HG03064 (cell line): ENCODE measurements around the gene EVI5.
"Not testable (repeated sequence)": the region's sequence is repeated elsewhere in the genome, so short reads cannot be mapped to it uniquely, and the experiment has no call there.

Experiments used
- ATAC-seq: cut with Tn5 transposase; IDR thresholded peaks from one replicate; pipeline ENCODE4 v1.9.1; 2021; ENCODE audit warnings: low read depth; ENCODE audit not compliant: unreplicated experiment

The EVI5 gene

GRCh38 chr1:92792340-92792782, 7.5 kb upstream of the EVI5 start:
- no peak for ATAC-seq

DNA sequence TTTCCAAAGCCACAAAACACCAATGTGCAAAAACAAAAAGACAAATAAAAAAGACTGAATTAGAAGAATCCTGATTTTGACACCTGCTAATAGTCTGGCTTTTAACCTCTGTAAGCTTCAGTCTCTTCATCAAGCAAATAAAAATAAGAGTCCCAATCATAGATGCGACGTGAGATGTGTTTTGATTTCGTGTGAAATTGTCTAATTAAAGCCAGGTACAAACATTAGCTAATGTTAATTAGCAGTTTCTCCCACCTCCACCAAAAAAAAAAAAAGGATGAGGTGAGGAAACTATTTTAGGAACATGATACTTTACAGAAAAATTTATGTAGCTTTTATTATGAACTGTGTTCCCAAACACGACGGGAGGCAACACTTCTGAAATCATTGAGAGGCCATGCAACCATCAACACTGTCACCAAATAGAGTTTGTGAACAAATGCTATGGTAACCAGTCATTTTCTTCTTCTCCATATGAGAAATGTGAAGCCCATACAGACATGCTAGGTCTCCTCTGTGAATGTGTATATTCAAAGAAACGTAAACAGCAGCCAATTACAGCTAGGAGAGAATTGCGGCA, 6.7 kb upstream of the EVI5 start:
- ATAC-seq = no peak

- no peak for ATAC-seq
These were observed 6.0 kb upstream of the EVI5 start for GRCh38 chr1:92790867-92791266.

GRCh38 chr1:92790081-92790480, 5.2 kb upstream of the EVI5 start:
- no peak for ATAC-seq

DNA sequence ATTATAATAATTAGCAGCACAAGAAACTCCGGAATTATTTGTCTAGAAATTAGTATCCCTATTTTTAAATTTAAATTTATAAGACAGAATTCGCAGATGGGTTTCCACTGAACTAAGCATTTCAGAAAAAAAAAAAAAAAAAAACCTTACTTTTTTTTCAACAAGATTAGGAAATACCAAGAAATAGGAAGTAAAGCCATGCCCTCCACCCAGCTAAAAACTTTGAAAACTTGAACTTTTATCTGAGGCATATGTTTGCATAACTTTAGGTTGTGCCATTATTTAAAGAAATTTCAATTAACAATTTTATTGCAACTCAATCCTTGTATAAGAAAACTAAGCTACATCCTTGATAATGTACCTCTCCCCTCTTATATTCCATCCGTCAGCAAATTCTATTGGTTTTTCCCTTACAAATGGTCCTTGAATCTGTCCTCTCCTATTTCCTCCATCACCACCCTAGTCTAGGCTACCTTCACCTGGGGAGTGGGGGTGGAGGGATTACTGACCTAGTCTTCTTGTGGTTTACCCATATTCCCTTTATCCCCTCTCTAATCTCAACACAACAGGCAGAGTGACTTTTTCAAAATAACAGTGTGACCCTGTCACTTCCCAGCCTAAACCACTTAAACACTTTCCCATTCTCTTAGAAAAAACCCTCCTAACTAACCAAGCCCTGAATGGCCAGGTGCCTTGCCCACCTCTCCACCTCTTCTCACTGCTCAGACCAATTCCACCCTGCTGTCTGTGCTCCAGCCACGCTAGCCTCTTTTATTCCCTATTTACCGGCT, 1.4 kb upstream of the EVI5 start:
- ATAC-seq = no peak

- peak; percentile 5 for ATAC-seq
These were observed 778 bp downstream of the EVI5 start for GRCh38 chr1:92784021-92784638.

DNA sequence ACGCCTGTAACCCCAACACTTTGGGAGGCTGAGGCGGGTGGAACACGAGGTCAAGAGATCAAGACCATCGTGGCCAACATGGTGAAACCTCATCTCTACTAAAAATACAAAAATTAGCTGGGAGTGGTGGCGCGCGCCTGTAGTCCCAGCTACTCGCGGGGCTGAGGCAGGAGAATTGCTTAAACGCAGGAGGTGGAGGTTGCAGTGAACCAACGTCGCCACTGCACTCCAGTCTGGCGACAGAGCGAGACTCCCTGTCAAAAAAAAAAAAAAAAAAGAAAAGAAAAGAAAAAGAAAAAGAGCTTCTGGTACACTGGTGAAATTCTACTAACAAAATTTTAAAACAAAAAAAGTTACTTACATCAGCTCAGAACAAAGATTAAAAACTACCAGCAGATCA, 1.4 kb downstream of the EVI5 start:
- not testable (repeated sequence) for ATAC-seq

DNA sequence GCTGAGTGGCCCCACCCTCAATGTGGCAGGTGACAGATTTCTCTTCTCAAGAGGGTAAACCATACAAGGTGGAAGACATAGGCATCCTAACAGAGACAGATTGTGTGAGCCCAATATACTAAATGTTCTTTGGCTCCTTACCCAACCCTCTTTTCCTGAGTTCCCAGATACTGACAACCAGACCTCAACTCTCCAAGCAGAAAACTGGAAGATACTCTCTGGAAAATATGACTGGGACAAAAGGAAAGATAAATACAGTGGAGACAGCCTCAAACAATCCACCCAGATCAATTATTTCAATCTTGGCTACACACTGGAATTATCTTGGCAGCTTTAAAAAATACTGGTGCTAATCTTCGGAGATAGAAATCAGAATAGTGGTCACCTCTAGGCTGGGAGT, 6.5 kb downstream of the EVI5 start:
- ATAC-seq = no peak

DNA sequence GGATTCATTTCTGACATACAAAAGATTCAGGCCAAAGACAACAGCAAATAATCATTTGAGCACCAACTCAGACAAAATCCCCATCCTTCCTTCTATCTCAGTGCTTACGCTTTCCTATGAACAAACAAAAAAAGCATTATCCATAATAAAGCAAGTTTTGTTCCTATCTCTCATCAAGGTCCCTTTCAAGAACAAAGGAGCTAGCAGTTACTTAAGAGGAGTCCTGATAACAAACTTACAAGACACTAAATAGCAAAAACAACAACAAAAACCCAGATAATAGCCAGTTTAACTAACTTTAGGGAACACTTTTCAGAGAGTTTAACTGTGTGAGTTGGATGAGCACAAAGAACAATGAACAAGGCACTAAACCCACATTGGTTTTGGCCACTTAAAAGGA, 10.5 kb downstream of the EVI5 start:
- ATAC-seq = no peak

GRCh38 chr1:92773749-92774148, 11.2 kb downstream of the EVI5 start:
- not testable (repeated sequence) for ATAC-seq

DNA sequence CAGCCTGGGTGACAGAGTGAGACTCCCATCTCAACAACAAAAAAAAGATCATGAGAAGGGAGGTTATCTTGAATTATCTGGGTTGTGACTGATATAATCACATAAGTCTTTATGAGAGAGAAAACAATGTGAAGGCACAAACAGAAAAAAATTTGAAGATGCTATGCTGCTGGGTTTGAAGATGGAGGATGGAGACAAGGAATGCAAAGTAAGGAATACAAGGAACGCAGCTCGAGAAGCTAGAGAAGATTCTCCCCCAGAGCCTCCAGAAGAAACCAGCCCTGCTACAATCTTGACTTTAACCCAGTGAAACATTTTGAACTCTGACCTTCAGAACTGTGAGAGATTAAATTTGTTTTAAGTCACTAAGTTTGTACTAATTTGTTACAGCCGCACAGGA, 15.1 kb downstream of the EVI5 start:
- ATAC-seq = no peak

DNA sequence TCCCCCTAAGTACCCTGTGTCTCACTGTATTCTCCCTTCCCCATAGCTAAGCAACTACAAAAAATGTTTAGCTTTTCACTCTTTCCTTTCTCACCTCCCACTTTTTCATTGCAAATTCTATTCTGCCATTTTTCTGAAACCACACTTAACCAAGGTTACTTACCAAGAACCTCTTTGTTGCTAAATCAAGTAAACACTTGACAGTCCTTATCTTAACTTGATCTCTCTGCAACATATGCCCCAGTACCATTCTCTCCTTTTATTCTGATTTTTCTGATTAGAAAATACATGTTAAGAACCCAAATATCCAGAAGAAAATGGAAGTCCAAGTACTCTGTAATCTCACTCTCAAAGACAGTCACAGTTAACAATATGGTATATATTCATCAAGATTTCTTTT, 16.0 kb downstream of the EVI5 start:
- no peak for ATAC-seq

DNA sequence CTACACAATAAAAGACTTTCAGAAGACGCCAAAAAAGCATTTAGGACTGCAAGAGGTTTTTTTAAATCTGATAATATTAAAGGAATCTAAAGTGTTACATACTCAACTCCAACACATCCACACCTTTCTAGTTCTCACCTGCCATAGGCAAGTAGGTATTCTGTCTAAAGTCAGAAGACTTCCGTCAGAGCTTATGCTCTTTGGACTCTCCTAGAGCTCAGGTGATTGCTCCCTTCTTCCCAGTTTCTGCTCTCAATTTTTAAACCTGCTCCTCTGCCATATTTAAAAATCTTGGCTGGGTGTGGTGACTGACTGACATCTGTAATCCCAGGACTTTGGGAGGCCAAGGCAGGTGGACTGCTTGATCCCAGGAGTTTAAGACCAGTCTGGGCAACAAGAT, 16.6 kb downstream of the EVI5 start:
- no peak for ATAC-seq

DNA sequence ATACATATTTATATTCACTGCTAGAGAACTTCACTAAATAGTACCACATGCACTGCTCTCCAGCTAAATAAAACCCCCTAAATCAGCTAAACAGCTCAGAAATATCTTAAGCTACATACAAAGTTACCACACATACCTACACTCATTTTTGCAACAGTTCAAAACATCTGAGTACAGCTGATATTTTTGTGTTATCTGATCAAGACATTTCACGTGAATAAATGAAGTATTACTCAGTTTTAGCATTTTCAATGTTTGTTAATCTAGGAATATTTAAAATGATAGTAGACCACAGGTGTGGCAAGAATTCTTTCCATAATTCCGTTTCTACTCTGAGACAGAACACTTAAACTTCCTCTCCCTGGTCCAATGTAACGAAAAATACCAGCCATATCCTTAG, 20.8 kb downstream of the EVI5 start:
- no peak for ATAC-seq

- no peak for ATAC-seq
These were observed 22.6 kb downstream of the EVI5 start for GRCh38 chr1:92762355-92762754.

DNA sequence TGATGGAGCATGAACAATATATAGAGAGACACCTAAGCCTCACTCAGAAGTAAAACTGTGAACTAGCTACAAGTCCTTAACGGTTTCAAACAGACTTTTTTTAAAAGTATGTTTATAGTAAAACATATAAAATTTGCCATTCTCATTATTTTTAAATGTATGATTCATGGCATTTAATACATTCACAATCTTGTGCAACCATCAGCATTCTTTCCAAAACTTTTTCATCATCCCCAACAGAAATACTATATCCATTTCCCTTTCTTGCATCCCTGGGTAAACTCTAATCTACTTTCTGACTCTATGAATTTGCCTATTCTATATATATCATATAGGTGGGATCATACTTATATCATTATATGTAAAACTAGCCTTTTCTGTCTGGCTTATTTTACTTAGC, 25.5 kb downstream of the EVI5 start:
- ATAC-seq = no peak

DNA sequence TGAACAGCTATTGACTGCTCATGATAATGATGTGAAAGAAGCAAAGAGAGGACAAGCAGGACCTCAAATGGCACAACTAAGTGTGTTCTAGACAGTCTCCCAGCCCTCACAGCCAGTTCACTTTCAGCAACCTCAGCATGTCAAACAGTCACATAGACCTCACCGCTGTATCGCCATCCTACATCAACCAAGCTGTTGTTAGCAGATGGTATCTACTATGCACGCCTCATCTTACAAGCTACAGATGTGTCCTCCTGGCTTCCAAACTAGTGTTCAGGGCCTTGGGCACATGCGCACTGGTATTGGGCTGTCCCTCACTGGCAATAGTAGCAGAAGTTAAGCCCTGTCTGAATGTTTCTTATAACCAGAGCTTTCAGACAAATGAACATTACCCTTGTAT, 28.4 kb downstream of the EVI5 start:
- no peak for ATAC-seq

DNA sequence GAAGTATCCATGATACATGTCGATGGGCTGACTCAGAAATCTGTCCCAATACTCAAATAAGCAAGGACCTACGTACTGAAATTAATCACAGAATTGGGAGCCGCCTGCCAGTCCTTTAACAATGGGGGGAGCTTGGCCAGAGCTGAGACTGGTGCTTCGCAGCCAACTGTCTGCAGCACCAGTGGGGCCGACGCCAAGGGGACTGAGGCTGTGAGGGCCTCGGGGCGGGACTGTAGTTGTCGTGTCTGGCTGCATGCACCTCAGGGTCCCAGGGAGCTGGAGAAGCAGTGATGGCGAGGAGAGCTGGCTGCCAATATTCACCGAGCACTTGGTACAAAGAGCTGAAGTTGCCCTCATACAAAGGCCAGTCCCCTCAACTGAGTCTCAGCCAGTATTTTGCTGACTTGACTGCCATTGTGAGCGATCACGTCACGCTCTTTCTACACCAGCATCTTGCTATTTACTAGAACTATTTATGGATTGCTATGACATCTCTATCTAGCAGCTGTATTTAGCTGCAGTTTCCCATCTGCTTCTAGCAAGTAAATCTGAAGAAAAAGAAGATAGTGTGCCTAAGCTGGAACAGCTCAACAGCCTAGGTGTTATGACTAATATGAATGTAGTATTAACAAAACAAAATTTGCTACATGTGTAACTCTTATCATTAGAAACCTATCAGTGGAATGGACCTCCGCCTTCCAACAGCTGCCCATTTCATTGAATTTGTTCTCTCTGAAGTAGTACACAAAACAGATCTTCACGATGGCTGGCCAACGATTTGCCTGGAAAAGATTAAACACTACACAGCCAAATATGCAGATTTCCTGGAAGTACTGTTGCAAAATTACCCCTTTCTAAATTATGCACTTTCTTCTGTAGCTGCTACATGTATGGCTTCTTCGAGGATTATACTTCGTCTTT, 29.1 kb downstream of the EVI5 start:
- ATAC-seq = no peak

DNA sequence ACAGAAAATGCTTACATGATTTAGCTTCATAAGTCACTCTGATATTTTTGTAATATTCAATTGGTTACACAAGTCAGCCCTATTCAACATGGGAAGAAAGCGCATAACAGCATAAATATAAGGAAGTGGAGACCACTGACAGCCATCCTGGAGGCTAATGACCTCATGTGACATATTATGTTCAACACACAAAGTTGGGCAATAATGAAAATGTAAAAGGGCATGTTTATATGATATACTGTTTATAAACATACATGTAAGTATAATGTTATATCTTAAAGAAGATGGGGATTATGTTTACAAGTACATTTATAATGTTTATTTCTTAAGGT, 30.2 kb downstream of the EVI5 start:
- no peak for ATAC-seq

GRCh38 chr1:92754000-92754718, 30.7 kb downstream of the EVI5 start:
- no peak for ATAC-seq
